ENCODE measurements around the gene C2CD5.

- TF ChIP-seq, protein P1, sequence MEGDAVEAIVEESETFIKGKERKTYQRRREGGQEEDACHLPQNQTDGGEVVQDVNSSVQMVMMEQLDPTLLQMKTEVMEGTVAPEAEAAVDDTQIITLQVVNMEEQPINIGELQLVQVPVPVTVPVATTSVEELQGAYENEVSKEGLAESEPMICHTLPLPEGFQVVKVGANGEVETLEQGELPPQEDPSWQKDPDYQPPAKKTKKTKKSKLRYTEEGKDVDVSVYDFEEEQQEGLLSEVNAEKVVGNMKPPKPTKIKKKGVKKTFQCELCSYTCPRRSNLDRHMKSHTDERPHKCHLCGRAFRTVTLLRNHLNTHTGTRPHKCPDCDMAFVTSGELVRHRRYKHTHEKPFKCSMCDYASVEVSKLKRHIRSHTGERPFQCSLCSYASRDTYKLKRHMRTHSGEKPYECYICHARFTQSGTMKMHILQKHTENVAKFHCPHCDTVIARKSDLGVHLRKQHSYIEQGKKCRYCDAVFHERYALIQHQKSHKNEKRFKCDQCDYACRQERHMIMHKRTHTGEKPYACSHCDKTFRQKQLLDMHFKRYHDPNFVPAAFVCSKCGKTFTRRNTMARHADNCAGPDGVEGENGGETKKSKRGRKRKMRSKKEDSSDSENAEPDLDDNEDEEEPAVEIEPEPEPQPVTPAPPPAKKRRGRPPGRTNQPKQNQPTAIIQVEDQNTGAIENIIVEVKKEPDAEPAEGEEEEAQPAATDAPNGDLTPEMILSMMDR (IDR thresholded peaks at IDR 0.05): no peak
- TF ChIP-seq EZH2 (IDR thresholded peaks at IDR 0.05; ENCODE audit: borderline replicate concordance, insufficient read depth, low read depth, low read length, poor library complexity, severe bottlenecking): no peak
Measured at GRCh38 chr12:22481547-22482104, 62.7 kb downstream of the C2CD5 start.

Measured in B cell (primary cell).